HG02610 (cell line): ENCODE results near the gene RBM4B.

Source experiments
- ATAC-seq: cut with Tn5 transposase; IDR thresholded peaks from one replicate; pipeline ENCODE4 v1.9.1; 2021; ENCODE audit warnings: mild to moderate bottlenecking, moderate library complexity; ENCODE audit not compliant: unreplicated experiment

RBM4B gene

DNA sequence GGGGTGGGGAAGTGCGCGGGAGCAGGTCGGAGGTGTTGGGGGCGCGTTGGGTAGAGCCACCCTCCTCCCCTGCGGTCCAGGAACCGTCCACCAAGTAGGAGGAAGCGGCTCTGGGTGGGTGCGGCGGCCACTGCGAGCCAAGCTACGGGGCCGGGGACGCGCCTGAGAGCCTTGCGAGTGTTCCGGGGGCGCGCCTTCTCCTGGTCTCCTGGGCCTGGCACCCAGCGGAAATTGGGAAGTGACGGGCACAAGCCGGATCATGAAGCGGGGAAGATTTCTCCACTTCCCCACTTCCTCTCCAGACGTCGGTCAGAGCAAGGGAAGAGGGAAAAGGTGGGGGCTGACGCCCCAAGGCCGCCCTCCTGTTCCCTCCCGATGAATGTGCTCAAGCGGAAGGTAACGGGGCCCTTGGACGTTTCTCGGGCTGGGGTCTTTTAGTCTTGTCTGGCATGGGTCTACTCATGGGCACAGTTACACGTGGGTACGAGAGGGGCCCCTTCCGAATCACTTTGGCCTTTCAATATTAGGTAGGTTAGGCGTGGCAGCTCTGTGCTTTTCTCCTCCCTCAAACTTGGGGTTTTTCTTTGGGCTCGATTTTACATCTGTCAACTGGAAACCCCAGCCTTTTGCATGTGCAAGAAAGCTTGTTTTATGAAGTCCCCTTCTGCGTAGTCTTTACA is 60.4 kb downstream of the RBM4B start:
- no peak for ATAC-seq

DNA sequence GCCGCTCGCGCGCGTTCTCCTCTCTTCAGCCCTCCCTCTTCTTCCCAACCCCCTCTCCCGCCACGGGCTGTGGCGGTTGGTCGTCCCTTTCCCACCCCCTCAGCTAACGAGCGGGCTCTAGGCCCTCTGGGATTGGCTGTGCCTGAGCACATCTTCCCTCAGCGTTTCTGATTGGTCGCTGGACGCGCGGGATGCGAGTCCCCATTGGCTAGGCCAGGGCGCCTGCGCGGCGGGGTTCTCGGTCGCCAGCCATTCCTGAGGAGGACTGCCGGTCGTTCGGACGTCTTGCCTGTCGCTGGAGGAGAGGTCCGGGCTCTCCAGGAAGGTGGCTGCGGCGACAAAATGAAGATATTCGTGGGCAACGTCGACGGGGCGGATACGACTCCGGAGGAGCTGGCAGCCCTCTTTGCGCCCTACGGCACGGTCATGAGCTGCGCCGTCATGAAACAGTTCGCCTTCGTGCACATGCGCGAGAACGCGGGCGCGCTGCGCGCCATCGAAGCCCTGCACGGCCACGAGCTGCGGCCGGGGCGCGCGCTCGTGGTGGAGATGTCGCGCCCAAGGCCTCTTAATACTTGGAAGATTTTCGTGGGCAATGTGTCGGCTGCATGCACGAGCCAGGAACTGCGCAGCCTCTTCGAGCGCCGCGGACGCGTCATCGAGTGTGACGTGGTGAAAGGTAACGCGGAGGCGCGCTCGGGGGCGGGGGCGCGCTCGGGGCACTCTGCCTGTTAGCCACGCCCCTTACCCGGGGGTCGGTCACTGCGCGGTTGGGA is 61.1 kb downstream of the RBM4B start, which contains the start of gene RBM14:
RBM14 (plus strand) TSS at position 252 of the 776 bp plus-strand sequence; CDS start at position 343, 91 bp downstream.
- peak; percentile 92 for ATAC-seq
